Activated naive CD8-positive, alpha-beta T cell treated with anti-CD3 and anti-CD28 coated beads, Interleukin-2, amount 10 ng/mL, durations not matched to agents 7 days and 5 days (primary cell): ENCODE measurements around the gene TPRN. TPM values are rescaled to one million over a fixed set of nuclear protein-coding genes. Genes with fewer than 3 reads are reported as not detected.

Experiments used
- ATAC-seq: fragments of 150-1000 bp; cut with Tn5 transposase; one replicate; pipeline ENCODE4 v1.10.0; 2021; ENCODE audit warnings: low read depth, moderate library complexity
- POLR2A ChIA-PET: fragments of 350-600 bp; sonication (Branson Sonifier 250); formaldehyde crosslinking; loops from one replicate; lab custom pipeline; 2021; ENCODE audit warnings: antibody characterized with exemption; lab: Charles Lee
- DNase-seq: peaks from one replicate; pipeline ENCODE4 v3.0.0; 2021
- H3K27ac Mint-ChIP-seq: one replicate; pipeline ENCODE4 v1.8.0; 2022; ENCODE audit warnings: mild to moderate bottlenecking, mixed read lengths
- H3K27me3 Mint-ChIP-seq: one replicate; pipeline ENCODE4 v1.8.0; 2022; ENCODE audit warnings: mild to moderate bottlenecking, moderate library complexity, mixed read lengths
- H3K36me3 Mint-ChIP-seq: one replicate; pipeline ENCODE4 v1.8.0; 2021; ENCODE audit warnings: mild to moderate bottlenecking, mixed read lengths
- H3K4me1 Mint-ChIP-seq: one replicate; pipeline ENCODE4 v1.8.0; 2021; ENCODE audit warnings: mixed read lengths
- H3K4me3 Mint-ChIP-seq: one replicate; pipeline ENCODE4 v1.8.0; 2022; ENCODE audit warnings: mild to moderate bottlenecking, moderate library complexity, mixed read lengths
- H3K9me3 Mint-ChIP-seq: one replicate; pipeline ENCODE4 v1.8.0; 2021; ENCODE audit warnings: mixed read lengths
- microRNA-seq: library from miRNA; unstranded; fragments of <30 nt; microRNA quantifications from one replicate; pipeline ENCODE4 v1.2.0, GENCODE V29; 2022
- total RNA-seq, 2 experiments: library from RNA; stranded (reverse); gene quantifications; one replicate each; pipeline ENCODE4 v1.2.3, GENCODE V29; 2021

TPRN gene
- total RNA-seq, 2 experiments from 2014 or later: 11.2 to 14.7 TPM

DNA sequence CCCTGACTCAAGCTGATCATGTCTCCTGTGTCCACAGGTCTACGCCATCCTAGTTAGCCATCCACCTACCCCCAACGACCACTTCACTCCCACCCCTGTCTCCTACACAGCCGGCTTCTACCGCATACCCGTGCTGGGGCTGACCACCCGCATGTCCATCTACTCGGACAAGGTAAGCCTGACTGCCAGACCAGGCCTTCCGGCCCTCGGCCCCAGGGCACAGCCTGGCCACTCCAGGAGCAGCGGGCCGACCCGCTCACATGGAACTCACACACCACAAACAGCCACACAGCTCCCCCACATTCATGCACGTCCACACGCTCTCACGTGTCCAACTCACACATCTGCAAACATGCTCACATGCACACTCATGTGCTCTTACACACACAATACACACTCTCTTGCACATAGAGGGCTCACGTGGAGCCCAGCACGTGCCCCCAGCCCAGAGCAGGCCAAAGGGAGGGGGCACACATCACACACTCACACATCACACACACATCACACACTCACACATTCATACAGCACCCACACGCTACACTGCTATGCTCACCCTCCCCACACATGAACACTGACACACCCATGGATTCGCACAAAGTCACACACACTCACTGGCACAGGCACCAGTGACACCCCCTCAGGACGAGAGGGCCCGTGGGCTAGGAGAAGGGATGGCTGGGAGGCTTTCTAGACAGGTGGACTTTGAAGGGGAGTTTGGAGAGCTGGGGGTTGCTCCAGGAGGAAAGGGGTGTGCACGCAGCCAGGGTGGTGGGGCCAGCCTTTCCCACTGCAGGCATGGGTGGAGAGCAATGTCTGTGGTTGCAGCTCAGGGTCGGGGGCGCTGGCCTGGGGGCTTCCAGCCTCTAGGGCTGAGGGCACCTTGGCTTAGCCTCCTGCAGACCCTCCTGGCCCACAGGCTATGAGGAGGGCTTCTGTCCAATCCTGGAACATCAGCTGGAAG, 58.3 kb downstream of the TPRN start:
- Mint-ChIP-seq H3K27ac (no peak overlapping the region), H3K9me3 (no peaks in the 10 kb centered on the region), H3K36me3 (no peaks in the 10 kb centered on the region), H3K4me1 (peaks cover 10% of the 10 kb centered on the region), H3K4me3 (no peak overlapping the region), H3K27me3 (peaks cover 35% of the 10 kb centered on the region)
- ATAC-seq (no peak), DNase-seq (no peak)
- POLR2A ChIA-PET: interaction anchor here (0.6 kb wide), 1 partner anchor 19 kb away, joined by 3 read pairs; no protein-coding TSS in a partner anchor

Small RNA genes within 50 kb of the gene (microRNA-seq; reads per million reads assigned to microRNA genes)
- gene MIR3621: not detected

Other genes starting within 250 kb of the TPRN start
- 1 to 10 TPM in 1 of 2 experiments, under 1 TPM in 1; 0.91 to 1.1 TPM for gene LCN12, start 248.5 kb downstream of the TPRN start, total RNA-seq
- gene PTGDS, start 223.2 kb downstream of the TPRN start, total RNA-seq: 1 to 10 TPM; 1.3 to 3.3 TPM
- gene LCNL1, start 217.7 kb downstream of the TPRN start, total RNA-seq: under 1 TPM; 0.33 to 0.48 TPM
- 10 to 100 TPM; 93.4 to 97.2 TPM for gene PAXX, start 208.3 kb downstream of the TPRN start, total RNA-seq
- gene CLIC3, start 204.2 kb downstream of the TPRN start, total RNA-seq: 10 to 100 TPM; 13.3 to 14.7 TPM
- 10 to 100 TPM; 67.1 to 74.5 TPM for gene ABCA2, start 172.5 kb downstream of the TPRN start, total RNA-seq
- gene FUT7, start 168.7 kb downstream of the TPRN start, total RNA-seq: under 1 TPM; 0.39 to 0.62 TPM
- 10 to 100 TPM; 22.4 to 27.0 TPM for gene NPDC1, start 154.6 kb downstream of the TPRN start, total RNA-seq
- gene ENTPD2, start 146.7 kb downstream of the TPRN start, total RNA-seq: not detected
- 10 to 100 TPM; 26.4 to 30.0 TPM for gene SAPCD2, start 130.2 kb downstream of the TPRN start, total RNA-seq
- 10 to 100 TPM; 43.9 to 44.1 TPM for gene UAP1L1, start 123.2 kb downstream of the TPRN start, total RNA-seq
- gene MAN1B1, start 113.8 kb downstream of the TPRN start, total RNA-seq: 10 to 100 TPM; 63.2 to 63.9 TPM
- 100 to 1,000 TPM; 314 to 322 TPM for gene DPP7, start 86.0 kb downstream of the TPRN start, total RNA-seq
- gene GRIN1, start 61.6 kb downstream of the TPRN start, total RNA-seq: not detected
- not detected for gene LRRC26, start 30.7 kb downstream of the TPRN start, total RNA-seq
- not detected for gene TMEM210, start 28.7 kb downstream of the TPRN start, total RNA-seq
- 10 to 100 TPM; 84.2 to 87.8 TPM for gene ANAPC2, start 12.2 kb downstream of the TPRN start, total RNA-seq
- gene SSNA1, start 12.1 kb downstream of the TPRN start, total RNA-seq: 10 to 100 TPM; 62.4 to 65.2 TPM
- 10 to 100 TPM; 37.4 to 39.4 TPM for gene TMEM203, start 4.9 kb upstream of the TPRN start, total RNA-seq
- 10 to 100 TPM; 38.8 to 39.8 TPM for gene NDOR1, start 5.0 kb upstream of the TPRN start, total RNA-seq
- gene RNF208, start 21.5 kb upstream of the TPRN start, total RNA-seq: 1 to 10 TPM; 5.0 to 7.2 TPM
- under 1 TPM; 0.45 to 0.55 TPM for gene CYSRT1, start 24.4 kb upstream of the TPRN start, total RNA-seq
- gene RNF224, start 26.8 kb upstream of the TPRN start, total RNA-seq: not detected
- gene SLC34A3, start 30.2 kb upstream of the TPRN start, total RNA-seq: not detected
- gene TUBB4B, start 40.5 kb upstream of the TPRN start, total RNA-seq: 100 to 1,000 TPM; 241 to 249 TPM
- not detected for gene STPG3, start 50.5 kb upstream of the TPRN start, total RNA-seq
- gene NELFB, start 54.6 kb upstream of the TPRN start, total RNA-seq: 10 to 100 TPM; 58.7 to 63.1 TPM
- 1 to 10 TPM; 8.1 to 8.2 TPM for gene TOR4A, start 77.0 kb upstream of the TPRN start, total RNA-seq
- gene NRARP, start 101.5 kb upstream of the TPRN start, total RNA-seq: 1 to 10 TPM; 1.2 to 1.7 TPM
- gene EXD3, start 222.4 kb upstream of the TPRN start, total RNA-seq: 10 to 100 TPM; 23.4 to 24.7 TPM
- 1 to 10 TPM; 2.8 to 3.7 TPM for gene NOXA1, start 222.7 kb upstream of the TPRN start, total RNA-seq
- not detected for gene ENTPD8, start 240.6 kb upstream of the TPRN start, total RNA-seq